Thymus (tissue), 11 donors: ENCODE measurements around the gene CHRNA9. TPM values are rescaled to one million over a fixed set of nuclear protein-coding genes. Genes with fewer than 3 reads are reported as not detected.
A peak's percentile ranks its signal among the peaks of the same experiment; 100 is the strongest.

Source experiments
- DNase-seq, 9 donors: peaks; one replicate each; pipeline ENCODE4 v3.0.0-alpha.2; 2013; ENCODE audit warnings: low spot score in 9 of 9, low read depth in 6 of 9, missing footprints in 1 of 9
- H3K27ac ChIP-seq, 2 donors: one replicate each; pipeline ENCODE4 v1.5.1; 2013; ENCODE audit warnings: control low read depth in 1 of 2, low read depth in 1 of 2, low read length in 1 of 2, mild to moderate bottlenecking in 1 of 2, moderate library complexity in 1 of 2
- H3K27me3 ChIP-seq, 2 donors: one replicate each; pipeline ENCODE4 v1.5.1; 2013; ENCODE audit warnings: low read length in 1 of 2; ENCODE audit not compliant: control insufficient read depth in 2 of 2, insufficient read depth in 1 of 2
- H3K36me3 ChIP-seq, 2 donors: one replicate each; pipeline ENCODE4 v1.5.1; 2013; ENCODE audit warnings: low read length in 1 of 2, mild to moderate bottlenecking in 1 of 2, moderate library complexity in 1 of 2; ENCODE audit not compliant: control insufficient read depth in 2 of 2, insufficient read depth in 2 of 2
- H3K4me1 ChIP-seq, 2 donors: one replicate each; pipeline ENCODE4 v1.5.1; 2013; ENCODE audit warnings: low read length in 2 of 2; ENCODE audit not compliant: control insufficient read depth in 2 of 2, insufficient read depth in 2 of 2
- H3K4me3 ChIP-seq, 2 donors: one replicate each; pipeline ENCODE4 v1.5.1; 2013; ENCODE audit warnings: low read length in 2 of 2, control low read depth in 1 of 2, mild to moderate bottlenecking in 1 of 2
- H3K9me3 ChIP-seq, 2 donors: one replicate each; pipeline ENCODE4 v1.5.1; 2013; ENCODE audit warnings: low read length in 1 of 2, mild to moderate bottlenecking in 1 of 2; ENCODE audit not compliant: control insufficient read depth in 2 of 2, insufficient read depth in 1 of 2
- WGBS: extraction: QIAGEN DNeasy Blood & Tissue Kit; methylation state at CpG from one replicate; pipeline ENCODE4 v1.1.7; 2013; 5-methylcytosine and 5-hydroxymethylcytosine counted together
- polyA plus RNA-seq: library from polyadenylated mRNA; stranded (reverse); fragments of 200-250 nt; gene quantifications from one replicate; pipeline ENCODE4 v1.2.3, GENCODE V29; 2013
- total RNA-seq: library from RNA; stranded (reverse); fragments of 120-200 nt; gene quantifications from one replicate; pipeline ENCODE4 v1.2.4, GENCODE V29; 2013
- donor health status: healthy.

Gene CHRNA9
- total and polyA plus RNA-seq, 2 donors, result 0.68 to 0.99 TPM

- no peak for DNase-seq
- H3K4me1 ChIP-seq, result peaks cover 0 to 9% of the 10 kb centered on the region in 2 donors
- H3K27me3 ChIP-seq, result no peaks in the 10 kb centered on the region
- 98% methylated on average over 3 of the region's 3 CpGs for WGBS
- H3K9me3 ChIP-seq, result no peaks in the 10 kb centered on the region
- no peak overlapping the region for H3K4me3 ChIP-seq
- no peak overlapping the region for H3K27ac ChIP-seq
- H3K36me3 ChIP-seq, result no peaks in the 10 kb centered on the region
These were observed 12.3 kb downstream of the CHRNA9 start for GRCh38 chr4:40347472-40347871.

DNA sequence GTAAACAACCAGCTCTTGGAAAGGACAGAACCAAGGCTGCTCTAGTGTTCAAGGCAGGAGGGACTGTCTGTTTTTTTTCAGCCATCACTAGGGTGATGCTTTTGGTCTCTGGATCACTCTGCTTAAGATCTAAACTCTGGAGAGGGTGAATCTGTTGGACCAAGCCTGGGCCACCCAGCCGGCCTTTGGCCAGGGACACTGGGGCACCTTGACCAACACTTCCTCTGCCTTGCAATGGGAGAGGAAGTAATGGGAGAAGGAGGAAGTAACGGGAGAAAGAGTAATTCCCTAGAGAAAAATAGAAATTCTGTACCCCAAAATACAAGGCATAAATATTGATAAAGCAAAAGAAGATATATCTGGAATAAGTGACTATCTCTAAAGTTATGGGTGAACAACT, 12.9 kb downstream of the CHRNA9 start:
- WGBS, result 92% methylated on average over 2 of the region's 2 CpGs
- Histone ChIP-seq H3K4me1 (peaks cover 0 to 9% of the 10 kb centered on the region in 2 donors), H3K36me3 (no peaks in the 10 kb centered on the region), H3K27me3 (no peaks in the 10 kb centered on the region), H3K4me3 (no peak overlapping the region), H3K27ac (no peak overlapping the region), H3K9me3 (no peaks in the 10 kb centered on the region)
- no peak for DNase-seq

- peak in 2 of 9 donors; percentile 32 to 59 for DNase-seq
- peaks cover 0 to 9% of the 10 kb centered on the region in 2 donors for H3K4me1 ChIP-seq
- H3K4me3 ChIP-seq, result no peak overlapping the region
- H3K9me3 ChIP-seq, result no peaks in the 10 kb centered on the region
- 40% methylated on average over 5 of the region's 5 CpGs for WGBS
- H3K27me3 ChIP-seq, result no peaks in the 10 kb centered on the region
- no peak overlapping the region for H3K27ac ChIP-seq
- no peaks in the 10 kb centered on the region for H3K36me3 ChIP-seq
These were observed 14.5 kb downstream of the CHRNA9 start for GRCh38 chr4:40349561-40350198.

GRCh38 chr4:40350627-40351227, 15.6 kb downstream of the CHRNA9 start:
- Histone ChIP-seq H3K36me3 (no peaks in the 10 kb centered on the region), H3K27ac (no peak overlapping the region), H3K4me3 (no peak overlapping the region), H3K27me3 (no peaks in the 10 kb centered on the region), H3K9me3 (no peaks in the 10 kb centered on the region), H3K4me1 (peaks cover 0 to 9% of the 10 kb centered on the region in 2 donors)
- DNase-seq, result no peak
- 99% methylated on average over 4 of the region's 4 CpGs for WGBS

DNA sequence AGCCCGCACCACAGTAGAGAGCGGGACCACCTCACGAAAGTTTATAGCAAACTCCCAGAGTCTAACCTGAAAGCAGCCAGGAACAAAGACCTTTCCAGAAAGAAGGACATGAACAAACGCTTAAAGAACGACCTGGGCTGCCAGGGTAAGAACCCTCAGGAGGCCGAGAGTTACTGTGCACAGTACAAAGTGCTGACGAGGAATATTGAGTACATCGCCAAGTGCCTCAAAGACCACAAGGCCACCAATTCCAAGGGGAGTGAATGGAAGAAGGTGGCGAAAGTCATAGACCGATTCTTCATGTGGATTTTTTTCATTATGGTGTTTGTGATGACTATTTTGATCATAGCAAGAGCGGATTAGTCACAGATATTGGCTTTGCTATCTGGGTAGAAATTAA, 19.0 kb downstream of the CHRNA9 start:
- 98% methylated on average over 11 of the region's 11 CpGs for WGBS
- DNase-seq, result no peak
- H3K27me3 ChIP-seq, result no peaks in the 10 kb centered on the region
- H3K27ac ChIP-seq, result no peak overlapping the region
- no peak overlapping the region for H3K4me3 ChIP-seq
- no peaks in the 10 kb centered on the region for H3K9me3 ChIP-seq
- H3K36me3 ChIP-seq, result no peaks in the 10 kb centered on the region
- H3K4me1 ChIP-seq, result peaks cover 0 to 6% of the 10 kb centered on the region in 2 donors

- Histone ChIP-seq H3K27me3 (no peaks in the 10 kb centered on the region), H3K4me3 (no peak overlapping the region), H3K9me3 (no peaks in the 10 kb centered on the region), H3K4me1 (no peaks in the 10 kb centered on the region), H3K27ac (no peak overlapping the region), H3K36me3 (no peaks in the 10 kb centered on the region)
- no peak for DNase-seq
- WGBS, result 97% methylated on average over 5 of the region's 5 CpGs
These were observed 20.0 kb downstream of the CHRNA9 start for GRCh38 chr4:40355131-40355530.

DNA sequence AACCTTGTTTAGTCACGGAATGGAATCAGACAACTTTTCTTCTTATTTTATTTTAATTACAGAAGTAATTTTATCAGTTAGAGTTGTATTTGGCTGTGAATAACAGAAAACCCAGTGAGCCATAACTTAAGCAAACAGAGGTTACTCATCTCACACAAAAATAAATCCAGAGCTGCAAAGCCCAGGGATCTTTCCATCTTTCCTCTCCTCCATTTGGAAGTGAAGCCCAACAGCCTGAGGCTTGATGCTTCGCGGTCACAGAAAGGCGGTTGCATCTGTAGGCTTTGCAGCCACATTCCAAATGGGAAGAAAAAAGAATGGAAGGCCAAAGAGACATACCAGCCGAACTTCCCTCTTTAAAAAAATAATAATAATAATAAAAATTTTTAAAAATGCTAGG, 22.6 kb downstream of the CHRNA9 start:
- H3K4me3 ChIP-seq, result no peak overlapping the region
- no peaks in the 10 kb centered on the region for H3K9me3 ChIP-seq
- DNase-seq, result no peak
- 95% methylated on average over 5 of the region's 5 CpGs for WGBS
- H3K27ac ChIP-seq, result no peak overlapping the region
- no peaks in the 10 kb centered on the region for H3K36me3 ChIP-seq
- no peaks in the 10 kb centered on the region for H3K4me1 ChIP-seq
- H3K27me3 ChIP-seq, result no peaks in the 10 kb centered on the region

- WGBS, result 97% methylated on average over 3 of the region's 3 CpGs
- no peaks in the 10 kb centered on the region for H3K27me3 ChIP-seq
These were observed 26.2 kb downstream of the CHRNA9 start for GRCh38 chr4:40361338-40361737.

DNA sequence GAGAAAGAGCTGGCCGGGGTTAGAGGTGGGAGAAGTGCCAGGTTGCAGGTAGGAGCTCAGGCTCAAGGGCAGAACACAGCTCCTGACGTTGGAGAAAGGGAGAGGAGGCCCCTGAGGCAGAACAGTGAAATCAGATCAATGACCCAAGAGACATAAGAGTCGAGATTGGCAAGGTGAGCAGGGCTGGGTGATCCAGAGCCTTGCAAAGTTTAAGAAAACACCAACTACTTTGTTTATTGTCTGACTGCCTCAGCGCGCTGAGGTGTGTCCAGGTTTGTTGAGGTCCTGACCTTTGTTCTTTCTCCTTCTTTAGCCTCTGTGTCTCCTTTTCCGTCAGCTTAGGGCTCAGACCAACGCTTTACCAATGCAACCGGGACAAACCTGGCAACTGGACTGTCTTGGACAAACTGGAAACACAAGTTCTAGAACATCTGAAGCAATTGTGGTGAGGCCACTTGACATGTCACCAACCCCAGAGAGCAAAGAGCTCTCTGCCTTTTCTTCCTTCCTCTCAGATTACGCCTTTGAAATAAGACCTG, 28.3 kb downstream of the CHRNA9 start:
- Histone ChIP-seq H3K36me3 (no peaks in the 10 kb centered on the region), H3K9me3 (no peaks in the 10 kb centered on the region), H3K4me1 (no peaks in the 10 kb centered on the region), H3K27ac (no peak overlapping the region), H3K27me3 (no peaks in the 10 kb centered on the region), H3K4me3 (no peak overlapping the region)
- no peak for DNase-seq
- 96% methylated on average over 9 of the region's 9 CpGs for WGBS

More at GRCh38 chr4:40361338-40361737, 26.2 kb downstream of the CHRNA9 start:
- Histone ChIP-seq H3K36me3 (no peaks in the 10 kb centered on the region), H3K27ac (no peak overlapping the region), H3K4me1 (no peaks in the 10 kb centered on the region), H3K9me3 (no peaks in the 10 kb centered on the region), H3K4me3 (no peak overlapping the region)
- no peak for DNase-seq
